IMR-90 (cell line): ENCODE data around the gene P2RX7. TPM values are rescaled to one million over a fixed set of nuclear protein-coding genes. Genes with fewer than 3 reads are reported as not detected.

Experiments
- ATAC-seq: fragments of 200-7000 bp; cut with Tn5 transposase; 2 replicates; pipeline ENCODE4 v1.9.1; 2020; ENCODE audit warnings: low read depth, mild to moderate bottlenecking, moderate library complexity
- BruUV-seq: library from RNA; stranded (reverse); fragments of 400-500 nt; replicated peaks from 2 replicates; lab custom pipeline; 2021; lab: Mats Ljungman, UMichigan
- CTCF ChIA-PET: fragments of 300-600 bp; formaldehyde crosslinking; extraction: SDS; loops from one replicate; lab custom pipeline; 2021; ENCODE audit warnings: antibody characterized with exemption; lab: Yijun Ruan, JAX
- POLR2A ChIA-PET: fragments of 300-600 bp; sonication (Branson Sonifier 250); formaldehyde crosslinking; loops from one replicate; lab custom pipeline; 2022; ENCODE audit warnings: antibody characterized with exemption; ENCODE audit not compliant: unreplicated experiment; lab: Charles Lee
- DNase-seq: peaks from one replicate; pipeline ENCODE4 v3.0.0; 2013
- H2AFZ ChIP-seq: replicated peaks from 2 replicates; pipeline ENCODE3; 2013; ENCODE audit warnings: low read length, mild to moderate bottlenecking; ENCODE audit not compliant: poor library complexity
- H2AK5ac ChIP-seq: 2 replicates; pipeline ENCODE4 v1.6.1; 2013; ENCODE audit warnings: low read depth, low read length, inconsistent platforms
- H2AK9ac ChIP-seq: replicated peaks from 2 replicates; pipeline ENCODE3; 2013; ENCODE audit warnings: mild to moderate bottlenecking, low read depth, low read length, moderate library complexity; ENCODE audit not compliant: poor library complexity
- H2BK120ac ChIP-seq: 2 replicates; pipeline ENCODE4 v1.6.1; 2013; ENCODE audit warnings: low read depth, low read length, inconsistent platforms
- H2BK15ac ChIP-seq: 3 replicates; pipeline ENCODE4 v1.6.1; 2013; ENCODE audit warnings: low read depth, low read length, inconsistent platforms
- H2BK20ac ChIP-seq: 2 replicates; pipeline ENCODE4 v1.6.1; 2013; ENCODE audit warnings: low read depth, mild to moderate bottlenecking, inconsistent platforms, low read length, moderate library complexity
- H2BK5ac ChIP-seq: 2 replicates; pipeline ENCODE4 v1.6.1; 2013; ENCODE audit warnings: mild to moderate bottlenecking, low read depth, low read length, inconsistent platforms; ENCODE audit not compliant: poor library complexity, severe bottlenecking
- H3K14ac ChIP-seq: replicated peaks from 2 replicates; pipeline ENCODE4 v1.6.1; 2013; ENCODE audit warnings: low read depth, low read length, inconsistent platforms
- H3K18ac ChIP-seq: 2 replicates; pipeline ENCODE4 v1.6.1; 2013; ENCODE audit warnings: low read depth, low read length, control low read depth
- H3K23ac ChIP-seq: 2 replicates; pipeline ENCODE4 v1.6.1; 2013; ENCODE audit warnings: low read depth, low read length, inconsistent platforms
- H3K27ac ChIP-seq: 2 replicates; pipeline ENCODE4 v1.5.1; 2013; ENCODE audit warnings: mild to moderate bottlenecking, control low read depth, low read length; ENCODE audit not compliant: insufficient read depth
- H3K27me3 ChIP-seq: 2 replicates; pipeline ENCODE4 v1.6.1; 2013; ENCODE audit warnings: low read length; ENCODE audit not compliant: control insufficient read depth, insufficient read depth
- H3K36me3 ChIP-seq: 2 replicates; pipeline ENCODE4 v1.6.1; 2013; ENCODE audit warnings: low read length, mixed read lengths; ENCODE audit not compliant: control insufficient read depth, insufficient read depth
- H3K4ac ChIP-seq: 2 replicates; pipeline ENCODE4 v1.6.1; 2013; ENCODE audit warnings: low read depth, low read length, inconsistent platforms
- H3K4me1 ChIP-seq: 2 replicates; pipeline ENCODE4 v1.6.1; 2013; ENCODE audit warnings: low read length, mixed read lengths; ENCODE audit not compliant: control insufficient read depth, insufficient read depth
- H3K4me2 ChIP-seq: 2 replicates; pipeline ENCODE4 v1.6.1; 2013; ENCODE audit warnings: low read depth, mild to moderate bottlenecking, control low read depth, low read length, moderate library complexity
- H3K4me3 ChIP-seq: 2 replicates; pipeline ENCODE4 v1.5.1; 2013; ENCODE audit warnings: low read depth, mild to moderate bottlenecking, control low read depth, low read length, moderate library complexity; ENCODE audit not compliant: insufficient read depth
- H3K56ac ChIP-seq: 2 replicates; pipeline ENCODE4 v1.6.1; 2013; ENCODE audit warnings: low read length, inconsistent platforms; ENCODE audit not compliant: insufficient read depth; ENCODE audit errors: extremely low read depth
- H3K79me1 ChIP-seq, 2 experiments: 2 replicates each; pipeline ENCODE4 v1.6.1; 2013; ENCODE audit warnings: low read length in 2 of 2, inconsistent platforms in 1 of 2, low read depth in 1 of 2
- H3K9ac ChIP-seq: 2 replicates; pipeline ENCODE4 v1.6.1; 2013; ENCODE audit warnings: low read depth, low read length, control low read depth
- H3K9me1 ChIP-seq: 2 replicates; pipeline ENCODE4 v1.6.1; 2013; ENCODE audit warnings: low read length, inconsistent platforms; ENCODE audit not compliant: insufficient read depth
- H3K9me3 ChIP-seq: 2 replicates; pipeline ENCODE4 v1.6.1; 2013; ENCODE audit warnings: low read length; ENCODE audit not compliant: control insufficient read depth, insufficient read depth
- H4K20me1 ChIP-seq: 2 replicates; pipeline ENCODE4 v1.6.1; 2013; ENCODE audit warnings: low read length, inconsistent platforms; ENCODE audit not compliant: insufficient read depth
- H4K5ac ChIP-seq: 2 replicates; pipeline ENCODE4 v1.6.1; 2013; ENCODE audit warnings: mild to moderate bottlenecking, low read depth, low read length, control low read depth
- H4K8ac ChIP-seq, 2 experiments: 2 replicates each; pipeline ENCODE4 v1.6.1; 2013; ENCODE audit warnings: low read depth in 2 of 2, low read length in 2 of 2, control low read depth in 1 of 2, inconsistent platforms in 1 of 2
- H4K91ac ChIP-seq: 2 replicates; pipeline ENCODE4 v1.6.1; 2013; ENCODE audit warnings: low read depth, low read length, inconsistent platforms; ENCODE audit not compliant: insufficient read depth
- CEBPB ChIP-seq: IDR thresholded peaks from 2 replicates; pipeline ENCODE4 v1.6.1; 2012; ENCODE audit warnings: low read depth, low read length, improper control_type of control experiment
- MAFK ChIP-seq: IDR thresholded peaks from 2 replicates; pipeline ENCODE4 v1.6.1; 2012; ENCODE audit warnings: low read depth, low read length, improper control_type of control experiment
- WGBS, 2 experiments: methylation state at CpG; one replicate each; pipeline versions ENCODE4 v1.1.5 to v1.1.7; 2013; ENCODE audit warnings: missing lambda C conversion rate in 2 of 2; ENCODE audit not compliant: insufficient read length in 1 of 2; ENCODE audit errors: extremely low coverage in 2 of 2; 5-methylcytosine and 5-hydroxymethylcytosine counted together
- dilution Hi-C: fragments of 300-500 bp; cut with HindIII; formaldehyde crosslinking; loops from one replicate; pipeline ENCODE4 v1.14.3; 2018; ENCODE audit warnings: low sequenced_read_pairs; ENCODE audit not compliant: unreplicated experiment
- in situ Hi-C: fragments of 300-500 bp; cut with MboI; formaldehyde crosslinking; loops from 3 replicates; pipeline ENCODE4 v1.14.3; 2019; ENCODE audit warnings: low sequenced_read_pairs, inconsistent platforms, mixed read lengths
- intact Hi-C: fragments of 100-400 bp; cut with micrococcal nuclease; formaldehyde crosslinking; loops from 2 replicates; pipeline ENCODE4 v1.10.0; 2022
- polyA plus RNA-seq, 3 experiments: library from polyadenylated mRNA; depleted of rRNA; stranded (reverse); fragments of >200 nt; gene quantifications; 2 replicates each; pipeline ENCODE4 v1.2.3, GENCODE V29; 2012; ENCODE audit warnings: low replicate concordance in 1 of 3
- total RNA-seq: library from RNA; depleted of rRNA; stranded (reverse); fragments of >200 nt; gene quantifications from 2 replicates; pipeline ENCODE4 v1.2.3, GENCODE V29; 2012

Gene P2RX7
- total and polyA plus RNA-seq, 2 of the 4 experiments (the other 2 are of a cell fraction): 0.07 to 0.18 TPM

- CTCF ChIA-PET: no interaction called here
- dilution Hi-C loops: no loop called here
Observed at GRCh38 chr12:121202407-121203355, 70.0 kb downstream of the P2RX7 start.

More at GRCh38 chr12:121202407-121203355, 70.0 kb downstream of the P2RX7 start:
- H3K9me3 ChIP-seq: no peaks in the 10 kb centered on the region
- no peaks in the 10 kb centered on the region for H4K20me1 ChIP-seq
- H2AK9ac ChIP-seq: no peak overlapping the region
- H4K5ac ChIP-seq: no peak overlapping the region
- WGBS, 2 experiments: 55% methylated on average over 4 of the region's 14 CpGs; no CpG with 5 or more reads in 1 of the 2 experiments
- H2BK120ac ChIP-seq: no peak overlapping the region
- no TSS peak for BruUV-seq
- no peak for TF ChIP-seq MAFK
- TF ChIP-seq CEBPB: peak; percentile 67
- no peak overlapping the region for H4K8ac ChIP-seq
- DNase-seq: no peak
- no peaks in the 10 kb centered on the region for H3K36me3 ChIP-seq
- peaks cover 3% of the 10 kb centered on the region; the same call in 1 of the 2 replicates for H3K27me3 ChIP-seq
- H2BK20ac ChIP-seq: no peak overlapping the region
- H3K4me2 ChIP-seq: no peak overlapping the region
- H2AFZ ChIP-seq: no peak overlapping the region
- H3K9me1 ChIP-seq: no peaks in the 10 kb centered on the region
- intact Hi-C loops: no loop called here
- no peak overlapping the region for H2AK5ac ChIP-seq
- H2BK5ac ChIP-seq: no peak overlapping the region
- H2BK15ac ChIP-seq: no peak overlapping the region
- POLR2A ChIA-PET: no interaction called here
- H3K4me1 ChIP-seq: peaks cover 2% of the 10 kb centered on the region; the same call in 1 of the 2 replicates
- in situ Hi-C loops: no loop called here
- no peak overlapping the region for H3K4me3 ChIP-seq
- H3K4ac ChIP-seq: no peak overlapping the region
- H3K23ac ChIP-seq: no peak overlapping the region
- no peak overlapping the region for H3K18ac ChIP-seq
- no peak overlapping the region for H3K27ac ChIP-seq
- no peak overlapping the region for H4K91ac ChIP-seq
- H3K14ac ChIP-seq: no peak overlapping the region
- ATAC-seq: no peak; the same call in 1 of the 2 replicates
- H3K9ac ChIP-seq: no peak overlapping the region
- H3K79me1 ChIP-seq: no peaks in the 10 kb centered on the region
- no peak overlapping the region for H3K56ac ChIP-seq
